Adipocyte (in vitro differentiated cells): ENCODE data around the gene SVEP1.

Source experiments
- DNase-seq: peaks from one replicate; pipeline ENCODE4 v3.0.0-alpha.2; 2015; ENCODE audit warnings: low read depth
- H3K27me3 ChIP-seq: replicated peaks from 2 replicates; pipeline ENCODE4 v1.7.0; 2013; ENCODE audit warnings: mild to moderate bottlenecking, low read length, moderate library complexity; ENCODE audit not compliant: control insufficient read depth, insufficient read depth
- H3K36me3 ChIP-seq: 2 replicates; pipeline ENCODE4 v1.7.0; 2013; ENCODE audit warnings: low read length, mild to moderate bottlenecking, moderate library complexity; ENCODE audit not compliant: control insufficient read depth, insufficient read depth, severe bottlenecking
- H3K4me1 ChIP-seq: 2 replicates; pipeline ENCODE4 v1.7.0; 2013; ENCODE audit warnings: mild to moderate bottlenecking, low read length, moderate library complexity; ENCODE audit not compliant: control insufficient read depth, insufficient read depth
- H3K4me3 ChIP-seq: 2 replicates; pipeline ENCODE4 v1.7.0; 2013; ENCODE audit warnings: mild to moderate bottlenecking, low read length, moderate library complexity
- H3K9ac ChIP-seq: 2 replicates; pipeline ENCODE4 v1.7.0; 2013; ENCODE audit warnings: mild to moderate bottlenecking, low read length, moderate library complexity
- H3K9me3 ChIP-seq: 2 replicates; pipeline ENCODE4 v1.7.0; 2013; ENCODE audit warnings: mild to moderate bottlenecking, low read length, moderate library complexity; ENCODE audit not compliant: control insufficient read depth

SVEP1 gene

GRCh38 chr9:110602281-110602680 is 22.7 kb upstream of the SVEP1 start:
- Histone ChIP-seq H3K27me3 (no peaks in the 10 kb centered on the region), H3K4me3 (no peak overlapping the region), H3K9ac (no peak overlapping the region), H3K9me3 (no peaks in the 10 kb centered on the region), H3K4me1 (peaks cover 6% of the 10 kb centered on the region), H3K36me3 (no peaks in the 10 kb centered on the region)
- no peak for DNase-seq

- Histone ChIP-seq H3K36me3 (no peaks in the 10 kb centered on the region), H3K4me3 (no peak overlapping the region), H3K9ac (no peak overlapping the region), H3K4me1 (peaks cover 6% of the 10 kb centered on the region), H3K9me3 (no peaks in the 10 kb centered on the region), H3K27me3 (no peaks in the 10 kb centered on the region)
- no peak for DNase-seq
Measured at GRCh38 chr9:110601098-110601497, 21.6 kb upstream of the SVEP1 start.

GRCh38 chr9:110599468-110599867 is 19.9 kb upstream of the SVEP1 start:
- Histone ChIP-seq H3K4me3 (no peak overlapping the region), H3K4me1 (peaks cover 6% of the 10 kb centered on the region), H3K27me3 (no peaks in the 10 kb centered on the region), H3K36me3 (no peaks in the 10 kb centered on the region), H3K9ac (peak overlapping the region; percentile 22), H3K9me3 (no peaks in the 10 kb centered on the region)
- peak; percentile 60 for DNase-seq

GRCh38 chr9:110592044-110592830 is 12.7 kb upstream of the SVEP1 start:
- H3K9me3 ChIP-seq, result no peaks in the 10 kb centered on the region

GRCh38 chr9:110591526-110591925 is 12.0 kb upstream of the SVEP1 start:
- Histone ChIP-seq H3K9me3 (no peaks in the 10 kb centered on the region), H3K4me3 (no peak overlapping the region), H3K36me3 (no peaks in the 10 kb centered on the region), H3K4me1 (no peaks in the 10 kb centered on the region), H3K9ac (no peak overlapping the region), H3K27me3 (no peaks in the 10 kb centered on the region)
- peak; percentile 58 for DNase-seq

More at GRCh38 chr9:110592044-110592830, 12.7 kb upstream of the SVEP1 start:
- Histone ChIP-seq H3K36me3 (no peaks in the 10 kb centered on the region), H3K27me3 (no peaks in the 10 kb centered on the region), H3K4me3 (no peak overlapping the region), H3K9ac (no peak overlapping the region), H3K4me1 (no peaks in the 10 kb centered on the region)
- no peak for DNase-seq

GRCh38 chr9:110590816-110591215 is 11.3 kb upstream of the SVEP1 start:
- DNase-seq, result no peak
- Histone ChIP-seq H3K9ac (no peak overlapping the region), H3K4me1 (no peaks in the 10 kb centered on the region), H3K36me3 (no peaks in the 10 kb centered on the region), H3K9me3 (no peaks in the 10 kb centered on the region), H3K4me3 (no peak overlapping the region), H3K27me3 (no peaks in the 10 kb centered on the region)

- DNase-seq, result no peak
- Histone ChIP-seq H3K4me3 (no peak overlapping the region), H3K9ac (no peak overlapping the region), H3K27me3 (no peaks in the 10 kb centered on the region), H3K4me1 (no peaks in the 10 kb centered on the region), H3K9me3 (no peaks in the 10 kb centered on the region), H3K36me3 (no peaks in the 10 kb centered on the region)
Measured at GRCh38 chr9:110588296-110588695, 8.8 kb upstream of the SVEP1 start.

GRCh38 chr9:110583237-110583636 is 3.7 kb upstream of the SVEP1 start:
- H3K36me3 ChIP-seq, result no peaks in the 10 kb centered on the region
- H3K9me3 ChIP-seq, result no peaks in the 10 kb centered on the region
- H3K4me1 ChIP-seq, result peaks cover 30% of the 10 kb centered on the region
- no peak for DNase-seq
- peak overlapping the region; percentile 16 for H3K9ac ChIP-seq
- H3K4me3 ChIP-seq, result no peak overlapping the region
- H3K27me3 ChIP-seq, result no peaks in the 10 kb centered on the region

GRCh38 chr9:110582156-110582555 is 2.6 kb upstream of the SVEP1 start:
- H3K36me3 ChIP-seq, result no peaks in the 10 kb centered on the region
- no peaks in the 10 kb centered on the region for H3K27me3 ChIP-seq
- peak overlapping the region; percentile 18 for H3K9ac ChIP-seq
- no peak overlapping the region for H3K4me3 ChIP-seq
- no peak for DNase-seq
- no peaks in the 10 kb centered on the region for H3K9me3 ChIP-seq
- peaks cover 30% of the 10 kb centered on the region for H3K4me1 ChIP-seq

GRCh38 chr9:110580850-110581249 is 1.3 kb upstream of the SVEP1 start:
- peak overlapping the region; percentile 99 for H3K9ac ChIP-seq
- peak; percentile 51 for DNase-seq
- no peaks in the 10 kb centered on the region for H3K27me3 ChIP-seq
- no peaks in the 10 kb centered on the region for H3K9me3 ChIP-seq
- H3K36me3 ChIP-seq, result no peaks in the 10 kb centered on the region
- peak overlapping the region; percentile 98 for H3K4me3 ChIP-seq
- H3K4me1 ChIP-seq, result peaks cover 30% of the 10 kb centered on the region

GRCh38 chr9:110579862-110580219 is 300 bp upstream of the SVEP1 start:
- peak overlapping the region; percentile 99 for H3K9ac ChIP-seq
- H3K4me1 ChIP-seq, result peaks cover 38% of the 10 kb centered on the region
- H3K4me3 ChIP-seq, result peak overlapping the region; percentile 98
- DNase-seq, result peak; percentile 94
- no peaks in the 10 kb centered on the region for H3K36me3 ChIP-seq
- H3K9me3 ChIP-seq, result no peaks in the 10 kb centered on the region
- H3K27me3 ChIP-seq, result no peaks in the 10 kb centered on the region

- H3K4me3 ChIP-seq, result peak overlapping the region; percentile 98
- H3K27me3 ChIP-seq, result no peaks in the 10 kb centered on the region
- no peaks in the 10 kb centered on the region for H3K9me3 ChIP-seq
- peaks cover 9% of the 10 kb centered on the region for H3K36me3 ChIP-seq
- H3K4me1 ChIP-seq, result peaks cover 49% of the 10 kb centered on the region
- H3K9ac ChIP-seq, result peak overlapping the region; percentile 99
- no peak for DNase-seq
Measured at GRCh38 chr9:110578575-110579033, 937 bp downstream of the SVEP1 start.
